ENCODE measurements around the gene UBE2D2. TPM values are rescaled to one million over a fixed set of nuclear protein-coding genes. Genes with fewer than 3 reads are reported as not detected.

UBE2D2 gene
- total and polyA plus RNA-seq, 2 of the 4 experiments (the other 2 are of a cell fraction) = 26.9 to 35.7 TPM

- peak overlapping the region; percentile 31 for H2AK9ac ChIP-seq (replicated peaks; ENCODE audit: low read depth, low read length, poor library complexity)
- in situ Hi-C loops (cut with MboI; ENCODE audit: low sequenced_read_pairs) = loop anchor here (25.0 kb wide), 1 partner anchor 465 kb away; the partner anchor contains the start of gene PURA
- peak overlapping the region in 1 of 2 experiments; percentile 0; a peak in 1 of 4 replicates for H4K8ac ChIP-seq (ENCODE audit: low read depth in 2 of 2, low read length in 2 of 2)
- WGBS, 2 experiments (ENCODE audit: extremely low coverage in 2 of 2, insufficient read length in 1 of 2) = 85% methylated on average over 7 of the region's 46 CpGs; no CpG with 5 or more reads in 1 of the 2 experiments
- H2BK15ac ChIP-seq (ENCODE audit: low read depth, low read length) = no peak overlapping the region
- H2BK20ac ChIP-seq (ENCODE audit: low read depth, low read length) = no peak overlapping the region
- DNase-seq (no peak), ATAC-seq (ENCODE audit: low read depth) (no peak)
- BruUV-seq (replicated peaks) = no TSS peak
- H2BK120ac ChIP-seq (ENCODE audit: low read depth, low read length) = no peak overlapping the region
- ChIA-PET CTCF (interaction anchor here (0.8 to 1.9 kb wide), 5 partner anchors 9 to 118 kb away, joined by 3 to 12 read pairs (median 5); no protein-coding TSS in a partner anchor), POLR2A (ENCODE audit: unreplicated experiment) (interaction anchor here (0.6 to 1.4 kb wide), 6 partner anchors 10 to 119 kb away, joined by 3 to 9 read pairs (median 4); no protein-coding TSS in a partner anchor)
- no peak overlapping the region for H3K4ac ChIP-seq (ENCODE audit: low read depth, low read length)
- H3K9ac ChIP-seq (ENCODE audit: low read depth, low read length) = peak overlapping the region; percentile 52; the same call in 1 of the 2 replicates
- H3K27ac ChIP-seq (ENCODE audit: insufficient read depth, low read length) = peak overlapping the region; percentile 19; the same call in 1 of the 2 replicates
- peak overlapping the region; percentile 77 for H3K4me2 ChIP-seq (ENCODE audit: low read depth, low read length)
- H2BK5ac ChIP-seq (ENCODE audit: low read depth, low read length, poor library complexity, severe bottlenecking) = no peak overlapping the region
- dilution Hi-C loops (cut with HindIII; ENCODE audit: low sequenced_read_pairs, unreplicated experiment) = loop anchor here (25.0 kb wide), 1 partner anchor 115 kb away; no protein-coding TSS in a partner anchor
- no peak overlapping the region for H3K18ac ChIP-seq (ENCODE audit: low read depth, low read length)
- peaks cover 11 to 30% of the 10 kb centered on the region in 2 experiments; a peak in 3 of 4 replicates for H3K79me1 ChIP-seq (ENCODE audit: low read depth in 1 of 2, low read length in 2 of 2)
- H4K20me1 ChIP-seq (ENCODE audit: insufficient read depth, low read length) = peaks cover 12% of the 10 kb centered on the region
- no peak overlapping the region for H4K91ac ChIP-seq (ENCODE audit: insufficient read depth, low read depth, low read length)
- peaks cover 9% of the 10 kb centered on the region for H3K9me1 ChIP-seq (ENCODE audit: insufficient read depth, low read length)
- H3K27me3 ChIP-seq (ENCODE audit: control insufficient read depth, insufficient read depth, low read length) = peaks cover 4% of the 10 kb centered on the region; the same call in 1 of the 2 replicates
- no peak overlapping the region for H3K14ac ChIP-seq (replicated peaks; ENCODE audit: low read depth, low read length)
- H3K36me3 ChIP-seq (ENCODE audit: control insufficient read depth, insufficient read depth, low read length) = no peaks in the 10 kb centered on the region
- no peak overlapping the region for H2AK5ac ChIP-seq (ENCODE audit: low read depth, low read length)
- no peak overlapping the region for H3K23ac ChIP-seq (ENCODE audit: low read depth, low read length)
- 0 out of 2 replicates have a peak overlapping the region, but pooled peaks have one; percentile 8 for H4K5ac ChIP-seq (ENCODE audit: low read depth, low read length)
- H3K4me3 ChIP-seq (ENCODE audit: insufficient read depth, low read depth, low read length) = peak overlapping the region; percentile 90
- H3K4me1 ChIP-seq (ENCODE audit: control insufficient read depth, insufficient read depth, low read length) = peaks cover 11% of the 10 kb centered on the region
- intact Hi-C loops (cut with micrococcal nuclease) = loop anchor here (1.0 kb wide), 2 partner anchors 10 to 118 kb away; no protein-coding TSS in a partner anchor
- no peak overlapping the region for H3K56ac ChIP-seq (ENCODE audit: extremely low read depth, insufficient read depth, low read length)
- peak overlapping the region; percentile 84 for H2AFZ ChIP-seq (replicated peaks; ENCODE audit: low read length, poor library complexity)
- no peaks in the 10 kb centered on the region for H3K9me3 ChIP-seq (ENCODE audit: control insufficient read depth, insufficient read depth, low read length)
- TF ChIP-seq MAZ (IDR thresholded peaks at IDR 0.05; ENCODE audit: borderline replicate concordance, low read depth, low read length) = no peak
- no peak for TF ChIP-seq NFE2L2 (IDR thresholded peaks at IDR 0.05; ENCODE audit: low read depth, low read length)
- no peak for TF ChIP-seq MXI1 (IDR thresholded peaks at IDR 0.05; ENCODE audit: borderline replicate concordance, low read depth, low read length)
- TF ChIP-seq RFX5 (IDR thresholded peaks at IDR 0.05; ENCODE audit: low read depth, low read length) = no peak
- no peak for TF ChIP-seq CTCF (conservative IDR thresholded peaks at IDR 0.05; ENCODE audit: low read depth, low read length)
- TF ChIP-seq SMC3 (IDR thresholded peaks at IDR 0.05; ENCODE audit: low read depth, low read length) = no peak
- no peak for TF ChIP-seq FOS (IDR thresholded peaks at IDR 0.05; ENCODE audit: low read depth, low read length)
- TF ChIP-seq CHD1 (IDR thresholded peaks at IDR 0.05; ENCODE audit: low read depth, low read length) = no peak
- TF ChIP-seq USF2 (IDR thresholded peaks at IDR 0.05; ENCODE audit: low read depth, low read length) = no peak
- TF ChIP-seq RCOR1 (IDR thresholded peaks at IDR 0.05; ENCODE audit: insufficient replicate concordance, low read length) = no peak
- TF ChIP-seq ELK1 (IDR thresholded peaks at IDR 0.05; ENCODE audit: borderline replicate concordance, low read depth, low read length) = no peak
- no peak for TF ChIP-seq BHLHE40 (IDR thresholded peaks at IDR 0.05; ENCODE audit: low read depth, low read length)
- no peak for TF ChIP-seq CEBPB (IDR thresholded peaks at IDR 0.05; ENCODE audit: low read depth, low read length)
These were observed 86.5 kb downstream of the UBE2D2 start for GRCh38 chr5:139647506-139648204.
